ENCODE measurements around the gene MACROD2.

- TF ChIP-seq PRDM10 (tag by site-specific recombination; IDR thresholded peaks at IDR 0.05): no peak
- TF ChIP-seq RBAK (tag by site-specific recombination; IDR thresholded peaks at IDR 0.05): no peak
Measured at GRCh38 chr20:14449323-14449722, 454.0 kb downstream of the MACROD2 start.
